ENCODE measurements around the gene FCMR. TPM values are rescaled to one million over a fixed set of nuclear protein-coding genes. Genes with fewer than 3 reads are reported as not detected.
A peak's percentile ranks its signal among the peaks of the same experiment; 100 is the strongest.
"Not testable (repeated sequence)": the region's sequence is repeated elsewhere in the genome, so short reads cannot be mapped to it uniquely, and the experiment has no call there.

Gene FCMR
- polyA plus RNA-seq, 3 donors, result 1.9 to 3.0 (median 2.2) TPM

DNA sequence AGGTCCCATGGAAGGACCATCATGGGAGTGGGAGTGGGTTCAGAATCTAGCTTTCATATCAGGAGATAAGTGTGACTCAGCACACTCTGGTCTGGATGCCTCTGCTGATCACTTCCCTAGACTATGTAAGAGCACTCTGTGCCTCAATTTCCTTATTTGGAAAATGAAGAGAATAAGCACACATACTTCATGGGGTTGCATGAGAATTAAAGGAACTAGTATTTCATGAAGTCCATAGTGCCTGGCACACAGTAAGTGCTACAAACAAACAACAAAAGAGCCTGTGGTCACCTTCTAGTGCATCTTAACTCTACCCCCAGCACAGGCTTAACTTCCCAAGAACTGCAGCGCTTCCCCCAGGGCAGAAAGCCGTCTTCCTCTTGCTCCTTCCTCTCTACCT, 65.9 kb downstream of the FCMR start:
- Histone ChIP-seq H3K27me3 (ENCODE audit: control insufficient read depth in 2 of 2, insufficient read depth in 2 of 2, low read length in 2 of 2) (peaks cover 0 to 3% of the 10 kb centered on the region in 2 donors), H3K9ac (ENCODE audit: insufficient read depth, low read length, poor library complexity, severe bottlenecking) (no peak overlapping the region), H3K9me3 (replicated peaks in 1 of 2; ENCODE audit: control insufficient read depth in 1 of 2, insufficient read depth in 1 of 2, low read length in 2 of 2) (no peaks in the 10 kb centered on the region), H3K4me1 (ENCODE audit: control insufficient read depth in 1 of 2, insufficient read depth in 2 of 2, low read length in 2 of 2) (peaks cover 12 to 14% of the 10 kb centered on the region in 2 donors), H3K27ac (ENCODE audit: low read depth in 1 of 2, low read length in 2 of 2) (no peak overlapping the region), H3K36me3 (replicated peaks in 1 of 2; ENCODE audit: control insufficient read depth in 1 of 2, insufficient read depth in 2 of 2, low read length in 2 of 2) (no peaks in the 10 kb centered on the region), H4K20me1 (ENCODE audit: insufficient read depth, low read length) (no peaks in the 10 kb centered on the region), H2AFZ (ENCODE audit: insufficient read depth, low read depth, low read length, poor library complexity, severe bottlenecking) (no peak overlapping the region), H3K4me3 (replicated peaks in 1 of 3; ENCODE audit: low read depth in 2 of 3, low read length in 3 of 3) (no peak overlapping the region), H3K79me2 (ENCODE audit: insufficient read depth, low read length) (no peaks in the 10 kb centered on the region), H3K4me2 (replicated peaks; ENCODE audit: extremely low read depth, low read length, poor library complexity, severe bottlenecking) (no peak overlapping the region)
- WGBS (ENCODE audit: insufficient coverage), result 96% methylated on average over 2 of the region's 2 CpGs
- peaks cover 4 to 9% (median 6%) of the 10 kb centered on the region in 3 donors for H3K27me3 Mint-ChIP-seq (ENCODE audit: low read depth in 3 of 3)
- peak overlapping the region in 1 of 7 donors; percentile 25 for H3K27ac Mint-ChIP-seq
- intact Hi-C loops (cut with micrococcal nuclease), result no loop called here
- TF ChIP-seq, protein P1, sequence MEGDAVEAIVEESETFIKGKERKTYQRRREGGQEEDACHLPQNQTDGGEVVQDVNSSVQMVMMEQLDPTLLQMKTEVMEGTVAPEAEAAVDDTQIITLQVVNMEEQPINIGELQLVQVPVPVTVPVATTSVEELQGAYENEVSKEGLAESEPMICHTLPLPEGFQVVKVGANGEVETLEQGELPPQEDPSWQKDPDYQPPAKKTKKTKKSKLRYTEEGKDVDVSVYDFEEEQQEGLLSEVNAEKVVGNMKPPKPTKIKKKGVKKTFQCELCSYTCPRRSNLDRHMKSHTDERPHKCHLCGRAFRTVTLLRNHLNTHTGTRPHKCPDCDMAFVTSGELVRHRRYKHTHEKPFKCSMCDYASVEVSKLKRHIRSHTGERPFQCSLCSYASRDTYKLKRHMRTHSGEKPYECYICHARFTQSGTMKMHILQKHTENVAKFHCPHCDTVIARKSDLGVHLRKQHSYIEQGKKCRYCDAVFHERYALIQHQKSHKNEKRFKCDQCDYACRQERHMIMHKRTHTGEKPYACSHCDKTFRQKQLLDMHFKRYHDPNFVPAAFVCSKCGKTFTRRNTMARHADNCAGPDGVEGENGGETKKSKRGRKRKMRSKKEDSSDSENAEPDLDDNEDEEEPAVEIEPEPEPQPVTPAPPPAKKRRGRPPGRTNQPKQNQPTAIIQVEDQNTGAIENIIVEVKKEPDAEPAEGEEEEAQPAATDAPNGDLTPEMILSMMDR (IDR thresholded peaks at IDR 0.05), result no peak
- H3K9me3 Mint-ChIP-seq, result peaks cover 0 to 8% (median 1%) of the 10 kb centered on the region in 7 donors
- H3K4me3 Mint-ChIP-seq, result no peak overlapping the region
- no peaks in the 10 kb centered on the region for H3K36me3 Mint-ChIP-seq
- peak in 2 of 3 donors; percentile 37 to 59 for DNase-seq
- peaks cover 22% of the 10 kb centered on the region for H3K4me1 Mint-ChIP-seq

DNA sequence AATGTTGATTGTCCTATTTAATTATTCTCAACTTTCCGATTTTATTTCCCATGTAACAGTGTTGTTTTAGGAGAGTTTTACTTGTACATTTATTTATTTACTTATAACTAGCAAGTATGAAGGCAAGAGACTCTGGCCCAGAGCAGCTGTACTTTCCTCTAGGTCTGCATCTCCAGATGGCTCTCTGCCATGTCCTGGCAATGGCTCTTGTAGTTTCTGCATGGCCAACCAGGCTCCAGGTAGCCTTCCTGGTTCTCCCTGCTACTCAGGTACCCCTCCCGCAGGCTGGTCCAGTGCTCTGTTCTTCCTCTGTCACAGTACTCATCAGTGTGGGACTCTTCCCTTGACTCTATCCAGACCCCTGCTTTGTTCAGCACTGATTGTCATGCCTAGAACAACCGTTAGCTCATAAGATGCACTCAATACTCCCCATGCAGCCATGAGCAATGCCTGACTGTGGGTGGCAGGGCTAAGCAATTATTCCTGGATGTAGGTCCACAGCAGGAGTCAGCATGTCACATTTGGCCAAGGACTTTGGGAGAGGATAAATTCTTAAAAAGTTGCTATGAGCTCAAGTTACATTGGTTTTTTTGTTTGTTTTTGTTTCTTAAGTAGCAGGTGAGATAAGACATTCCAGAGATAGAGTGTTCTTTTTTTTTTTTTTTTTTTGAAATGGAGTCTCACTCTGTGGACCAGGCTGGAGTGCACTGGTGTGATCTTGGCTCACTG, 67.2 kb downstream of the FCMR start:
- peaks cover 0 to 8% (median 0%) of the 10 kb centered on the region in 7 donors for H3K9me3 Mint-ChIP-seq
- Histone ChIP-seq H3K4me3 (replicated peaks in 1 of 3; ENCODE audit: low read depth in 2 of 3, low read length in 3 of 3) (no peak overlapping the region), H3K27me3 (ENCODE audit: control insufficient read depth in 2 of 2, insufficient read depth in 2 of 2, low read length in 2 of 2) (no peaks in the 10 kb centered on the region), H3K4me2 (replicated peaks; ENCODE audit: extremely low read depth, low read length, poor library complexity, severe bottlenecking) (no peak overlapping the region), H3K79me2 (ENCODE audit: insufficient read depth, low read length) (no peaks in the 10 kb centered on the region), H3K27ac (ENCODE audit: low read depth in 1 of 2, low read length in 2 of 2) (no peak overlapping the region), H4K20me1 (ENCODE audit: insufficient read depth, low read length) (no peaks in the 10 kb centered on the region), H3K9ac (ENCODE audit: insufficient read depth, low read length, poor library complexity, severe bottlenecking) (no peak overlapping the region), H3K4me1 (ENCODE audit: control insufficient read depth in 1 of 2, insufficient read depth in 2 of 2, low read length in 2 of 2) (peaks cover 12% of the 10 kb centered on the region in 2 donors), H2AFZ (ENCODE audit: insufficient read depth, low read depth, low read length, poor library complexity, severe bottlenecking) (no peak overlapping the region), H3K9me3 (replicated peaks in 1 of 2; ENCODE audit: control insufficient read depth in 1 of 2, insufficient read depth in 1 of 2, low read length in 2 of 2) (no peaks in the 10 kb centered on the region), H3K36me3 (replicated peaks in 1 of 2; ENCODE audit: control insufficient read depth in 1 of 2, insufficient read depth in 2 of 2, low read length in 2 of 2) (no peaks in the 10 kb centered on the region)
- H3K4me3 Mint-ChIP-seq, result no peak overlapping the region
- intact Hi-C loops (cut with micrococcal nuclease), result no loop called here
- peaks cover 4 to 5% (median 4%) of the 10 kb centered on the region in 3 donors for H3K27me3 Mint-ChIP-seq (ENCODE audit: low read depth in 3 of 3)
- no peak overlapping the region for H3K27ac Mint-ChIP-seq
- WGBS (ENCODE audit: insufficient coverage), result 91% methylated on average over 1 of the region's 3 CpGs
- DNase-seq, result no peak
- TF ChIP-seq, protein P1 (IDR thresholded peaks at IDR 0.05), result no peak
- no peaks in the 10 kb centered on the region for H3K36me3 Mint-ChIP-seq
- peaks cover 21% of the 10 kb centered on the region for H3K4me1 Mint-ChIP-seq

DNA sequence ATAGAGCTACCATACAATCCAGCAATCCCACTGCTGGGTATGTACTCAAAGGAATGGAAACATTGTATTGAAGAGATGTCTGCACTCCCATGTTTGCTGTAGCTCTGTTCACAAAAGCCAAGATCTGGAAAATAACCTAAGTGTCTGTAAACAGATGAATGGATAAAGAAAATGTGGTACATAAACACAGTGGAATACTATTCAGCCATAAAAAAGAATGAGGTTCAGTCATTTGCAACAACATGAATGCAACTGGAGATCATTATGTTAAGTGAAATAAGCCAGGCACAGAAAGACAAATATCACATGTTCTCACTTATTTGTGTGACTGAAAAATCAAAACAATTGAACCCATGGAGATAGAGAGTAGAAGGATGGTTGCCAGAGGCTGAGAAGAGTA, 68.0 kb downstream of the FCMR start:
- H3K4me1 ChIP-seq (ENCODE audit: control insufficient read depth in 1 of 2, insufficient read depth in 2 of 2, low read length in 2 of 2); H3K27ac ChIP-seq (ENCODE audit: low read depth in 1 of 2, low read length in 2 of 2); H3K36me3 ChIP-seq (replicated peaks in 1 of 2; ENCODE audit: control insufficient read depth in 1 of 2, insufficient read depth in 2 of 2, low read length in 2 of 2); H3K4me3 ChIP-seq (replicated peaks in 1 of 3; ENCODE audit: low read depth in 2 of 3, low read length in 3 of 3); H3K4me3 Mint-ChIP-seq; H3K9me3 Mint-ChIP-seq; H3K9ac ChIP-seq (ENCODE audit: insufficient read depth, low read length, poor library complexity, severe bottlenecking); intact Hi-C loops (cut with micrococcal nuclease); H3K36me3 Mint-ChIP-seq; H3K9me3 ChIP-seq (replicated peaks in 1 of 2; ENCODE audit: control insufficient read depth in 1 of 2, insufficient read depth in 1 of 2, low read length in 2 of 2); H3K27me3 Mint-ChIP-seq (ENCODE audit: low read depth in 3 of 3); H3K4me2 ChIP-seq (replicated peaks; ENCODE audit: extremely low read depth, low read length, poor library complexity, severe bottlenecking); H3K27me3 ChIP-seq (ENCODE audit: control insufficient read depth in 2 of 2, insufficient read depth in 2 of 2, low read length in 2 of 2); H4K20me1 ChIP-seq (ENCODE audit: insufficient read depth, low read length); H3K27ac Mint-ChIP-seq; DNase-seq; H2AFZ ChIP-seq (ENCODE audit: insufficient read depth, low read depth, low read length, poor library complexity, severe bottlenecking); H3K79me2 ChIP-seq (ENCODE audit: insufficient read depth, low read length): not testable (repeated sequence)
- H3K4me1 Mint-ChIP-seq, result peaks cover 12% of the 10 kb centered on the region

Measured in CD14-positive monocyte (primary cell).